WTC11 (cell line): ENCODE results near the gene MBP. TPM values are rescaled to one million over a fixed set of nuclear protein-coding genes. Genes with fewer than 3 reads are reported as not detected.
A peak's percentile ranks its signal among the peaks of the same experiment; 100 is the strongest.

ENCODE experiments used
- ATAC-seq: fragments of 200-7000 bp; cut with Tn5 transposase; 2 replicates; pipeline ENCODE4 v1.10.0; 2021; ENCODE audit warnings: mild to moderate bottlenecking, moderate library complexity
- CTCF ChIA-PET: fragments of 300-600 bp; sonication (Branson Sonifier 250); formaldehyde crosslinking; loops from one replicate; lab custom pipeline; 2021; ENCODE audit warnings: antibody characterized with exemption; lab: Charles Lee
- POLR2A ChIA-PET: fragments of 350-600 bp; sonication (Branson Sonifier 250); formaldehyde crosslinking; loops from one replicate; lab custom pipeline; 2021; ENCODE audit warnings: antibody characterized with exemption; lab: Charles Lee
- DNase-seq: peaks from one replicate; pipeline ENCODE4 v3.0.0; 2021; ENCODE audit warnings: low spot score
- H3K27ac Mint-ChIP-seq: 2 replicates; pipeline ENCODE4 v1.8.0; 2021; ENCODE audit warnings: mixed read lengths
- H3K27me3 Mint-ChIP-seq: 2 replicates; pipeline ENCODE4 v1.8.0; 2021; ENCODE audit warnings: low read depth, mild to moderate bottlenecking, moderate library complexity, mixed read lengths
- H3K36me3 Mint-ChIP-seq: 2 replicates; pipeline ENCODE4 v1.8.0; 2021; ENCODE audit warnings: mixed read lengths
- H3K4me1 Mint-ChIP-seq: 2 replicates; pipeline ENCODE4 v1.8.0; 2022; ENCODE audit warnings: mixed read lengths
- H3K4me3 Mint-ChIP-seq: 2 replicates; pipeline ENCODE4 v1.8.0; 2021; ENCODE audit warnings: mild to moderate bottlenecking, moderate library complexity, mixed read lengths
- H3K9me3 Mint-ChIP-seq: 2 replicates; pipeline ENCODE4 v1.8.0; 2021; ENCODE audit warnings: mixed read lengths
- ATF1 ChIP-seq: sonication (generic); formaldehyde crosslinking; IDR thresholded peaks from 2 replicates; pipeline ENCODE4 v1.8.1; 2023; ENCODE audit warnings: mild to moderate bottlenecking, moderate library complexity, missing genetic modification reagents
- ATF6 ChIP-seq: sonication (generic); formaldehyde crosslinking; IDR thresholded peaks from 2 replicates; pipeline ENCODE4 v1.8.1; 2023; ENCODE audit warnings: mild to moderate bottlenecking, missing genetic modification reagents
- FOXJ3 ChIP-seq: sonication (generic); formaldehyde crosslinking; IDR thresholded peaks from 2 replicates; pipeline ENCODE4 v1.9.0; 2021; ENCODE audit warnings: missing genetic modification reagents, mild to moderate bottlenecking, borderline replicate concordance
- FOXK1 ChIP-seq: sonication (generic); formaldehyde crosslinking; IDR thresholded peaks from 2 replicates; pipeline ENCODE4 v1.8.0; 2022; ENCODE audit warnings: mild to moderate bottlenecking, moderate library complexity, missing genetic modification reagents
- FOXP4 ChIP-seq: sonication (generic); formaldehyde crosslinking; IDR thresholded peaks from 2 replicates; pipeline ENCODE4 v1.8.0; 2022; ENCODE audit warnings: mild to moderate bottlenecking, missing genetic modification reagents
- GABPB1 ChIP-seq: sonication (generic); formaldehyde crosslinking; IDR thresholded peaks from 2 replicates; pipeline ENCODE4 v1.8.1; 2023; ENCODE audit warnings: mild to moderate bottlenecking, missing genetic modification reagents
- HMGA2 ChIP-seq: fragments of 250-450 bp; sonication (Bioruptor Pico); IDR thresholded peaks from 2 replicates; pipeline ENCODE4 v1.4.0; 2021; ENCODE audit warnings: mild to moderate bottlenecking, moderate library complexity
- KAT7 ChIP-seq: sonication (generic); formaldehyde crosslinking; IDR thresholded peaks from 2 replicates; pipeline ENCODE4 v1.8.1; 2023; ENCODE audit warnings: missing genetic modification reagents, mild to moderate bottlenecking, borderline replicate concordance
- NR2C2 ChIP-seq: sonication (generic); formaldehyde crosslinking; IDR thresholded peaks from 2 replicates; pipeline ENCODE4 v1.8.0; 2022; ENCODE audit warnings: mild to moderate bottlenecking, missing genetic modification reagents
- TP53 ChIP-seq: sonication (generic); formaldehyde crosslinking; IDR thresholded peaks from 2 replicates; pipeline ENCODE4 v1.8.1; 2023; ENCODE audit warnings: mild to moderate bottlenecking, missing genetic modification reagents
- ZMAT4 ChIP-seq: fragments of 250-450 bp; sonication (Bioruptor Pico); IDR thresholded peaks from 2 replicates; pipeline ENCODE4 v1.9.0; 2021; ENCODE audit warnings: mild to moderate bottlenecking
- ZNF396 ChIP-seq: fragments of 250-450 bp; sonication (Bioruptor Pico); IDR thresholded peaks from 2 replicates; pipeline ENCODE4 v1.8.0; 2021; ENCODE audit warnings: mild to moderate bottlenecking, moderate library complexity, borderline replicate concordance
- ZNF416 ChIP-seq: fragments of 250-450 bp; sonication (Bioruptor Pico); IDR thresholded peaks from 2 replicates; pipeline ENCODE4 v1.9.0; 2021; ENCODE audit warnings: mild to moderate bottlenecking, inconsistent platforms
- total RNA-seq: library from RNA; stranded (reverse); gene quantifications from 3 replicates; pipeline ENCODE4 v1.2.3, GENCODE V29; 2021
- TF ChIP-seq, protein P1 (sequence below): fragments of 250-450 bp; sonication (Bioruptor Pico); IDR thresholded peaks from 2 replicates; pipeline ENCODE4 v1.8.0; 2021; ENCODE audit warnings: mild to moderate bottlenecking
- TF ChIP-seq, protein P2 (sequence below): sonication (generic); formaldehyde crosslinking; IDR thresholded peaks from 2 replicates; pipeline ENCODE4 v1.8.1; 2023; ENCODE audit warnings: mild to moderate bottlenecking, moderate library complexity, missing genetic modification reagents
- TF ChIP-seq, protein P3 (sequence below): sonication (generic); formaldehyde crosslinking; IDR thresholded peaks from 2 replicates; pipeline ENCODE4 v1.8.0; 2023; ENCODE audit warnings: missing genetic modification reagents
- TF ChIP-seq, protein P4 (sequence below): sonication (generic); formaldehyde crosslinking; IDR thresholded peaks from 2 replicates; pipeline ENCODE4 v1.8.1; 2023; ENCODE audit warnings: mild to moderate bottlenecking, missing genetic modification reagents
- TF ChIP-seq, protein P5 (sequence below): sonication (generic); formaldehyde crosslinking; conservative IDR thresholded peaks from 2 replicates; pipeline ENCODE4 v1.8.1; 2023; ENCODE audit warnings: mild to moderate bottlenecking, low read depth, missing genetic modification reagents, moderate library complexity
- TF ChIP-seq, protein P6 (sequence below): sonication (generic); formaldehyde crosslinking; IDR thresholded peaks from 2 replicates; pipeline ENCODE4 v1.8.1; 2022; ENCODE audit warnings: low read depth, mild to moderate bottlenecking, moderate library complexity, missing genetic modification reagents, borderline replicate concordance
- TF ChIP-seq, protein P7 (sequence below): fragments of 250-450 bp; sonication (Bioruptor Pico); IDR thresholded peaks from 2 replicates; pipeline ENCODE4 v1.9.0; 2021; ENCODE audit warnings: moderate library complexity, mild to moderate bottlenecking, inconsistent platforms, borderline replicate concordance

Gene MBP
- total RNA-seq, 1 experiment from 2014 or later, result 19.6 TPM

- CTCF ChIA-PET, result no interaction called here
- no peak for ATAC-seq
- no peaks in the 10 kb centered on the region for H3K27me3 Mint-ChIP-seq
- DNase-seq, result no peak
- POLR2A ChIA-PET, result no interaction called here
- TF ChIP-seq NR2C2 (no peak), FOXP4 (no peak), HMGA2 (CRISPR knock-in tag) (no peak), FOXK1 (CRISPR knock-in tag) (no peak), ZNF416 (CRISPR knock-in tag) (no peak), ATF1 (CRISPR knock-in tag) (no peak), ZMAT4 (CRISPR knock-in tag) (no peak), KAT7 (CRISPR knock-in tag) (no peak), ATF6 (no peak), FOXJ3 (CRISPR knock-in tag) (no peak), ZNF396 (CRISPR knock-in tag) (no peak), TP53 (CRISPR knock-in tag) (no peak), GABPB1 (CRISPR knock-in tag) (no peak)
- TF ChIP-seq, protein P1, sequence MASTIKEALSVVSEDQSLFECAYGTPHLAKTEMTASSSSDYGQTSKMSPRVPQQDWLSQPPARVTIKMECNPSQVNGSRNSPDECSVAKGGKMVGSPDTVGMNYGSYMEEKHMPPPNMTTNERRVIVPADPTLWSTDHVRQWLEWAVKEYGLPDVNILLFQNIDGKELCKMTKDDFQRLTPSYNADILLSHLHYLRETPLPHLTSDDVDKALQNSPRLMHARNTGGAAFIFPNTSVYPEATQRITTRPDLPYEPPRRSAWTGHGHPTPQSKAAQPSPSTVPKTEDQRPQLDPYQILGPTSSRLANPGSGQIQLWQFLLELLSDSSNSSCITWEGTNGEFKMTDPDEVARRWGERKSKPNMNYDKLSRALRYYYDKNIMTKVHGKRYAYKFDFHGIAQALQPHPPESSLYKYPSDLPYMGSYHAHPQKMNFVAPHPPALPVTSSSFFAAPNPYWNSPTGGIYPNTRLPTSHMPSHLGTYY (CRISPR knock-in tag), result no peak
- TF ChIP-seq, protein P2, sequence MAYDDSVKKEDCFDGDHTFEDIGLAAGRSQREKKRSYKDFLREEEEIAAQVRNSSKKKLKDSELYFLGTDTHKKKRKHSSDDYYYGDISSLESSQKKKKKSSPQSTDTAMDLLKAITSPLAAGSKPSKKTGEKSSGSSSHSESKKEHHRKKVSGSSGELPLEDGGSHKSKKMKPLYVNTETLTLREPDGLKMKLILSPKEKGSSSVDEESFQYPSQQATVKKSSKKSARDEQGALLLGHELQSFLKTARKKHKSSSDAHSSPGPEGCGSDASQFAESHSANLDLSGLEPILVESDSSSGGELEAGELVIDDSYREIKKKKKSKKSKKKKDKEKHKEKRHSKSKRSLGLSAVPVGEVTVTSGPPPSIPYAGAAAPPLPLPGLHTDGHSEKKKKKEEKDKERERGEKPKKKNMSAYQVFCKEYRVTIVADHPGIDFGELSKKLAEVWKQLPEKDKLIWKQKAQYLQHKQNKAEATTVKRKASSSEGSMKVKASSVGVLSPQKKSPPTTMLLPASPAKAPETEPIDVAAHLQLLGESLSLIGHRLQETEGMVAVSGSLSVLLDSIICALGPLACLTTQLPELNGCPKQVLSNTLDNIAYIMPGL (CRISPR knock-in tag), result no peak
- TF ChIP-seq, protein P3, sequence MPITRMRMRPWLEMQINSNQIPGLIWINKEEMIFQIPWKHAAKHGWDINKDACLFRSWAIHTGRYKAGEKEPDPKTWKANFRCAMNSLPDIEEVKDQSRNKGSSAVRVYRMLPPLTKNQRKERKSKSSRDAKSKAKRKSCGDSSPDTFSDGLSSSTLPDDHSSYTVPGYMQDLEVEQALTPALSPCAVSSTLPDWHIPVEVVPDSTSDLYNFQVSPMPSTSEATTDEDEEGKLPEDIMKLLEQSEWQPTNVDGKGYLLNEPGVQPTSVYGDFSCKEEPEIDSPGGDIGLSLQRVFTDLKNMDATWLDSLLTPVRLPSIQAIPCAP, result no peak
- TF ChIP-seq, protein P4, sequence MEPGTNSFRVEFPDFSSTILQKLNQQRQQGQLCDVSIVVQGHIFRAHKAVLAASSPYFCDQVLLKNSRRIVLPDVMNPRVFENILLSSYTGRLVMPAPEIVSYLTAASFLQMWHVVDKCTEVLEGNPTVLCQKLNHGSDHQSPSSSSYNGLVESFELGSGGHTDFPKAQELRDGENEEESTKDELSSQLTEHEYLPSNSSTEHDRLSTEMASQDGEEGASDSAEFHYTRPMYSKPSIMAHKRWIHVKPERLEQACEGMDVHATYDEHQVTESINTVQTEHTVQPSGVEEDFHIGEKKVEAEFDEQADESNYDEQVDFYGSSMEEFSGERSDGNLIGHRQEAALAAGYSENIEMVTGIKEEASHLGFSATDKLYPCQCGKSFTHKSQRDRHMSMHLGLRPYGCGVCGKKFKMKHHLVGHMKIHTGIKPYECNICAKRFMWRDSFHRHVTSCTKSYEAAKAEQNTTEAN, result no peak
- TF ChIP-seq, protein P5, sequence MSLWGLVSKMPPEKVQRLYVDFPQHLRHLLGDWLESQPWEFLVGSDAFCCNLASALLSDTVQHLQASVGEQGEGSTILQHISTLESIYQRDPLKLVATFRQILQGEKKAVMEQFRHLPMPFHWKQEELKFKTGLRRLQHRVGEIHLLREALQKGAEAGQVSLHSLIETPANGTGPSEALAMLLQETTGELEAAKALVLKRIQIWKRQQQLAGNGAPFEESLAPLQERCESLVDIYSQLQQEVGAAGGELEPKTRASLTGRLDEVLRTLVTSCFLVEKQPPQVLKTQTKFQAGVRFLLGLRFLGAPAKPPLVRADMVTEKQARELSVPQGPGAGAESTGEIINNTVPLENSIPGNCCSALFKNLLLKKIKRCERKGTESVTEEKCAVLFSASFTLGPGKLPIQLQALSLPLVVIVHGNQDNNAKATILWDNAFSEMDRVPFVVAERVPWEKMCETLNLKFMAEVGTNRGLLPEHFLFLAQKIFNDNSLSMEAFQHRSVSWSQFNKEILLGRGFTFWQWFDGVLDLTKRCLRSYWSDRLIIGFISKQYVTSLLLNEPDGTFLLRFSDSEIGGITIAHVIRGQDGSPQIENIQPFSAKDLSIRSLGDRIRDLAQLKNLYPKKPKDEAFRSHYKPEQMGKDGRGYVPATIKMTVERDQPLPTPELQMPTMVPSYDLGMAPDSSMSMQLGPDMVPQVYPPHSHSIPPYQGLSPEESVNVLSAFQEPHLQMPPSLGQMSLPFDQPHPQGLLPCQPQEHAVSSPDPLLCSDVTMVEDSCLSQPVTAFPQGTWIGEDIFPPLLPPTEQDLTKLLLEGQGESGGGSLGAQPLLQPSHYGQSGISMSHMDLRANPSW, result no peak
- TF ChIP-seq, protein P6, sequence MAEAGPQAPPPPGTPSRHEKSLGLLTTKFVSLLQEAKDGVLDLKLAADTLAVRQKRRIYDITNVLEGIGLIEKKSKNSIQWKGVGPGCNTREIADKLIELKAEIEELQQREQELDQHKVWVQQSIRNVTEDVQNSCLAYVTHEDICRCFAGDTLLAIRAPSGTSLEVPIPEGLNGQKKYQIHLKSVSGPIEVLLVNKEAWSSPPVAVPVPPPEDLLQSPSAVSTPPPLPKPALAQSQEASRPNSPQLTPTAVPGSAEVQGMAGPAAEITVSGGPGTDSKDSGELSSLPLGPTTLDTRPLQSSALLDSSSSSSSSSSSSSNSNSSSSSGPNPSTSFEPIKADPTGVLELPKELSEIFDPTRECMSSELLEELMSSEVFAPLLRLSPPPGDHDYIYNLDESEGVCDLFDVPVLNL (CRISPR knock-in tag), result no peak
- TF ChIP-seq, protein P7, sequence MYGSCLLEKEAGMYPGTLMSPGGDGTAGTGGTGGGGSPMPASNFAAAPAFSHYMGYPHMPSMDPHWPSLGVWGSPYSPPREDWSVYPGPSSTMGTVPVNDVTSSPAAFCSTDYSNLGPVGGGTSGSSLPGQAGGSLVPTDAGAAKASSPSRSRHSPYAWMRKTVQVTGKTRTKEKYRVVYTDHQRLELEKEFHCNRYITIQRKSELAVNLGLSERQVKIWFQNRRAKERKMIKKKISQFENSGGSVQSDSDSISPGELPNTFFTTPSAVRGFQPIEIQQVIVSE (CRISPR knock-in tag), result no peak
- TF ChIP-seq, all 79 proteins: peak for 0
- Mint-ChIP-seq H3K4me1 (peaks cover 20% of the 10 kb centered on the region), H3K36me3 (no peaks in the 10 kb centered on the region), H3K27ac (peak overlapping the region; percentile 82; the same call in 1 of the 2 replicates), H3K9me3 (no peaks in the 10 kb centered on the region), H3K4me3 (no peak overlapping the region)
These were observed 55.2 kb downstream of the MBP start for GRCh38 chr18:77077401-77077800.
